ENCODE measurements around the gene FZD8. TPM values are rescaled to one million over a fixed set of nuclear protein-coding genes. Genes with fewer than 3 reads are reported as not detected.

Gene FZD8
- total RNA-seq, 2 experiments from 2014 or later: 0.15 to 0.19 TPM

DNA sequence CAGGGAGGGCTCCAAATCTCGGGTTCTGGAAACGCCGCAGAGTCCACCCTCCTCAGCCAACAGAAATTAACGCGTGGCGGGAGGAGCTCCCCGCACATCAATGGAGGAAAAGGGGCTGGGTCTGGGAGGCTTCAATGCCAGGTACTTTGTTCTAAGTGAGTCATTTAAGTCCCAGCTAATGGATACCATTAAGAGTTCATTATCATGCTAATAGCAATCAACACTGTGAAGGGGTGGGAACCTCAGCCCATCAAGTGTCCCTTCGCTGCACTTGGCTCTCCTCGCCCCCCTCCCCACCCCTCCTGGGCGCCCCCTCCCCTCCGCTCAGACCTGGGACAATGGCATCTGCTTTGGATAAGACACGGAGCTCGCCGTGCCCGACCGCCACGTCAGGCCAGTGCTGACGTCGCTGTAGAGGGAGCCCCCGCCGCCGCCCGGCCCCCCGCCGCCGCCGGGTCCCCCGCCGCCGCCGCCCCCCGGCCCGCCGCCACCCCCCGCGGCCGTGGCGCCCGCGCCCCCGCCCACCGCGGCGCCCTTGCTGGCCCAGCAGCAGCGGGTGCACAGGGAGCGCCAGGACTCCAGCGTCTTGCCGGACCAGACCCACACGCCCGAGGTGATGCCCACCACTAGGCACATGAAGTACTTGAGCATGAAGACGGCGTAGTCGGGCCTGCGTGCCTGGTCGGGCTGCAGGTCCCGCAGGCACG lies 2.9 kb downstream of the FZD8 start:
- intact Hi-C loops (cut with micrococcal nuclease): loop anchor here (10.0 kb wide), 1 partner anchor 1856 kb away; no protein-coding TSS in a partner anchor
- Mint-ChIP-seq H3K9me3 (no peaks in the 10 kb centered on the region), H3K27me3 (ENCODE audit: low read depth) (peaks cover 51% of the 10 kb centered on the region), H3K27ac (no peak overlapping the region), H3K4me3 (peak overlapping the region; percentile 38), H3K4me1 (ENCODE audit: low read depth) (peaks cover 21% of the 10 kb centered on the region), H3K36me3 (ENCODE audit: low read depth) (no peaks in the 10 kb centered on the region)
- CTCF ChIA-PET: interaction anchor here (0.5 to 1.5 kb wide), 5 partner anchors 142 to 644 kb away, joined by 3 to 5 read pairs (median 4); no protein-coding TSS in a partner anchor
- DNase-seq: no peak

DNA sequence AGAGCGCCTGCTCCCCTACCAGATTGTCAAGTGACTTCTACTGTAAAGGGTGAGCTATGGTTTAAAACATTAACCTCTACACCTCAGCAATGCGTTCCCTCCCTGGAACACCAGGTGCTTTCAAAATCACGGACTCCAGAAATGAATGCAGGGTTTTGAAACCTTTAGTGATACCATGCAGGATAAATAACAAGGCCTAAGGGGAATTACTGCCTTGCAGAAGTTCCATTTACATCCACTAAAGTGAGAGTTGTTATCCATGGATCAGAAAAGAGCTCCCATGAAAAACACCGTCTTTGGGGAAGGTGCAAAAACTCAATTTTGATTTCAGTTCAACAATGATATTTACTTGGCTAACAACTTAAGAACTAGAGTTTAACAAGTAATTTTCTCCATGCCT lies 4.0 kb downstream of the FZD8 start:
- Mint-ChIP-seq H3K27ac (no peak overlapping the region), H3K9me3 (no peaks in the 10 kb centered on the region), H3K4me3 (no peak overlapping the region), H3K4me1 (ENCODE audit: low read depth) (peaks cover 15% of the 10 kb centered on the region), H3K36me3 (ENCODE audit: low read depth) (no peaks in the 10 kb centered on the region), H3K27me3 (ENCODE audit: low read depth) (peaks cover 43% of the 10 kb centered on the region)
- CTCF ChIA-PET: interaction anchor here (0.6 to 1.8 kb wide), 6 partner anchors 8 to 1242 kb away, joined by 3 to 7 read pairs (median 4); no protein-coding TSS in a partner anchor
- no peak for DNase-seq
- intact Hi-C loops (cut with micrococcal nuclease): loop anchor here (10.0 kb wide), 1 partner anchor 1857 kb away; no protein-coding TSS in a partner anchor

- CTCF ChIA-PET: interaction anchor here (1.0 to 1.8 kb wide), 4 partner anchors 9 to 1243 kb away, joined by 3 to 7 read pairs (median 4); no protein-coding TSS in a partner anchor
Measured at GRCh38 chr10:35637462-35637861, 4.6 kb downstream of the FZD8 start.

GRCh38 chr10:35636956-35637355 lies 5.1 kb downstream of the FZD8 start:
- CTCF ChIA-PET: interaction anchor here (0.7 to 1.8 kb wide), 4 partner anchors 9 to 1244 kb away, joined by 3 to 7 read pairs (median 5); no protein-coding TSS in a partner anchor
- Mint-ChIP-seq H3K4me1 (ENCODE audit: low read depth) (peaks cover 9% of the 10 kb centered on the region), H3K27me3 (ENCODE audit: low read depth) (peaks cover 46% of the 10 kb centered on the region), H3K36me3 (ENCODE audit: low read depth) (no peaks in the 10 kb centered on the region), H3K27ac (no peak overlapping the region), H3K4me3 (no peak overlapping the region), H3K9me3 (no peaks in the 10 kb centered on the region)
- DNase-seq: no peak
- intact Hi-C loops (cut with micrococcal nuclease): loop anchor here (10.0 kb wide), 1 partner anchor 1858 kb away; no protein-coding TSS in a partner anchor

More at GRCh38 chr10:35637462-35637861, 4.6 kb downstream of the FZD8 start:
- Mint-ChIP-seq H3K27me3 (ENCODE audit: low read depth) (peaks cover 46% of the 10 kb centered on the region), H3K4me3 (no peak overlapping the region), H3K4me1 (ENCODE audit: low read depth) (peaks cover 11% of the 10 kb centered on the region), H3K9me3 (no peaks in the 10 kb centered on the region), H3K36me3 (ENCODE audit: low read depth) (no peaks in the 10 kb centered on the region), H3K27ac (no peak overlapping the region)
- intact Hi-C loops (cut with micrococcal nuclease): loop anchor here (10.0 kb wide), 1 partner anchor 1857 kb away; no protein-coding TSS in a partner anchor
- DNase-seq: no peak

- Mint-ChIP-seq H3K27me3 (ENCODE audit: low read depth) (peaks cover 45% of the 10 kb centered on the region), H3K9me3 (no peaks in the 10 kb centered on the region), H3K36me3 (ENCODE audit: low read depth) (no peaks in the 10 kb centered on the region), H3K27ac (no peak overlapping the region), H3K4me3 (no peak overlapping the region), H3K4me1 (ENCODE audit: low read depth) (peaks cover 7% of the 10 kb centered on the region)
- DNase-seq: peak; percentile 63
- intact Hi-C loops (cut with micrococcal nuclease): loop anchor here (1.0 to 10.0 kb wide), 6 partner anchors 147 to 1859 kb away; no protein-coding TSS in a partner anchor
- CTCF ChIA-PET: interaction anchor here (0.6 to 2.1 kb wide), 21 partner anchors 9 to 1860 kb away, joined by 3 to 13 read pairs (median 4); no protein-coding TSS in a partner anchor
Measured at GRCh38 chr10:35635576-35635975, 6.5 kb downstream of the FZD8 start.

DNA sequence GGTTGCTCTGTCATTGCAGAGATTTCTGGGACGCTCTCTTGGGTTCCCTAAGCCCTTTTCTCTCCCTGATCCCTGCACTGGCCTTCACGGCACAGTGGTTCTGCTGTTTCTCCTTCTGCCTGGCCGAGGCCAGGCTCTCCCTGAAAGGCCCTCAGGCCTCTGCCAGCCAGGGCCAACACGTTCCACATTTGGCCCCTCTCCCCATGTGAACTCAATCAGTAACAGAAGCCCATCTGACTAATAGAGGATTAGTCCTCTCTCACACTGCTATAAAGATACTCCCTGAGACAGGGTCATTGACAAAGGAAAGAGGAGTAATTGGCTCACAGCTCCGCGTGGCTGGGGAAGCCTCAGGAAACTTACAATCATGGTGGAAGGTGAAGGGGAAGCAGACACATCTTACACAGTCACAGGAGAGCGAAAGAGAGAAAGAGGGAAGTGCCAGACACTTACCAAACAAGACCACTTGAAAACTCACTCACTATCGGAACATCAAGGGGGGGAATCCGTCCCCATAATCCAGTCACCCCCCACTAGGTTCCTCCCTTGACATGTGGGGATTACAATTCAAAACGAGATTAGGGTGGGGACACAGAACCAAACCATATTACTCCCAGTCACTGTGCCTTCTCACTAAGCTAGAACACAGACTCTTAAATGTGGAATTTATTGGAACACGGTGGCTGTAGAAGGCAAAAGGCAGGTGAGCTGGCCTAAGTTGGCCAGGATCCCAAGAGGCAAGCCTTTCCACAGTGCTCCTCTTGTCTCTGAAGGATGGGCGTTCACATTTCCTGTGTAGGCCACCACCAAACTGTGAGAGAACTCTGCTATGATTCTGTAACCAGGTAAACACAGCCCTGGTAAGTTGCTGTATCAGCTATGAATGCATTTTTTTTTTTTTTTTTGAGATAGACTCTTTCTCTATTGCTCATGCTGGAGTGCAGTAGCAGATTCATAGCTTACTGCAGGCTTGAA lies 8.8 kb downstream of the FZD8 start:
- H3K36me3 Mint-ChIP-seq (ENCODE audit: low read depth): no peaks in the 10 kb centered on the region
- CTCF ChIA-PET: interaction anchor here (2.1 kb wide), 1 partner anchor 9 kb away, joined by 7 read pairs; no protein-coding TSS in a partner anchor
- H3K27me3 Mint-ChIP-seq (ENCODE audit: low read depth): peaks cover 33% of the 10 kb centered on the region
- H3K9me3 Mint-ChIP-seq: no peaks in the 10 kb centered on the region
- intact Hi-C loops (cut with micrococcal nuclease): loop anchor here (10.0 kb wide), 1 partner anchor 1862 kb away; no protein-coding TSS in a partner anchor
- H3K4me3 Mint-ChIP-seq: no peak overlapping the region
- DNase-seq: no peak
- H3K4me1 Mint-ChIP-seq (ENCODE audit: low read depth): peaks cover 2% of the 10 kb centered on the region
- no peak overlapping the region for H3K27ac Mint-ChIP-seq

DNA sequence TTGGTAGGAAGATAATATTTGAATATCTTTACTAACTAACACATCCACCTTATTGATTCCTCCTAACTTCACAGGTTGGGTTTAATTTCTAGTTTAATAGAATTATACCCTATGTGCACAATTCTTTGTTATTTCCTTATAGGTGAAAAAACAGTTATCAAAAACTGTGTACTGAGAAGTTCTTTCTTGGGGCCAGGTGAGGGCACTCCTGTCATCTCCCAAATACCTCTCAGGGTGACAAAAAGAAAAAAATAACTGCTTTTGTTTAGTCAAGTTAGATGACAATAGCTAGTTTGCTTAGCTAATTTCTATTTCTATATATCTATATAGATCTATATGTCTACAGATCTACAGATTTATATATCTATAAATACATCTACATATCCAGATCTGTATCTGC lies 10.1 kb downstream of the FZD8 start:
- intact Hi-C loops (cut with micrococcal nuclease): loop anchor here (10.0 kb wide), 1 partner anchor 1863 kb away; no protein-coding TSS in a partner anchor

DNA sequence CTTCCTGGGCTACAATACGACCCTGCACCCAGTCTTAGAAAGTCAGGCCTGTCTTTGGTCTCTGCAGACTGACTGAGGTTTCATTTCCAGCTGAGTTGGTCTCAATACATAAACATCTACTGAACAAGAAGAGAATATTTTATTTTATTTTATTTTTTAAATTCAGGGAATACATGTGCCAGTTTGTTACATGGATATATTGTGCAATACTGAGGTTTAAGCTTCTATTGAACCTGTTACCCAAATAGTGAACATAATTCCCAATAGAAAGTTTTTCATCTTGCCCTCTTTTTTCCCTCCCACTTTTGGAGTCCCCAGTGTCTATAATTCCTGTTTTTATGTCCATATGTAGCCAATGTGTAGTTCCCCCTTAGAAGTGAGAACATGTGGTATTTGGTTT lies 10.7 kb downstream of the FZD8 start:
- Mint-ChIP-seq H3K4me3 (no peak overlapping the region), H3K27me3 (ENCODE audit: low read depth) (peaks cover 17% of the 10 kb centered on the region), H3K4me1 (ENCODE audit: low read depth) (peaks cover 2% of the 10 kb centered on the region), H3K27ac (no peak overlapping the region), H3K9me3 (no peaks in the 10 kb centered on the region), H3K36me3 (ENCODE audit: low read depth) (no peaks in the 10 kb centered on the region)
- CTCF ChIA-PET: interaction anchor here (0.5 kb wide), 1 partner anchor 34 kb away, joined by 3 read pairs; no protein-coding TSS in a partner anchor
- intact Hi-C loops (cut with micrococcal nuclease): loop anchor here (1.0 to 10.0 kb wide), 2 partner anchors 637 to 1863 kb away; no protein-coding TSS in a partner anchor
- DNase-seq: no peak

More for the DNA sequence above, 10.1 kb downstream of the FZD8 start:
- CTCF ChIA-PET: no interaction called here
- Mint-ChIP-seq H3K27me3 (ENCODE audit: low read depth) (peaks cover 23% of the 10 kb centered on the region), H3K36me3 (ENCODE audit: low read depth) (no peaks in the 10 kb centered on the region), H3K4me1 (ENCODE audit: low read depth) (peaks cover 2% of the 10 kb centered on the region), H3K4me3 (no peak overlapping the region), H3K27ac (no peak overlapping the region), H3K9me3 (no peaks in the 10 kb centered on the region)
- no peak for DNase-seq

- intact Hi-C loops (cut with micrococcal nuclease): no loop called here
- Mint-ChIP-seq H3K36me3 (ENCODE audit: low read depth) (no peaks in the 10 kb centered on the region), H3K27me3 (ENCODE audit: low read depth) (peaks cover 14% of the 10 kb centered on the region), H3K27ac (no peak overlapping the region), H3K9me3 (no peaks in the 10 kb centered on the region), H3K4me1 (ENCODE audit: low read depth) (no peaks in the 10 kb centered on the region), H3K4me3 (no peak overlapping the region)
- CTCF ChIA-PET: interaction anchor here (1.2 kb wide), 1 partner anchor 8 kb away, joined by 3 read pairs; no protein-coding TSS in a partner anchor
- no peak for DNase-seq
Measured at GRCh38 chr10:35626971-35627507, 15.1 kb downstream of the FZD8 start.

DNA sequence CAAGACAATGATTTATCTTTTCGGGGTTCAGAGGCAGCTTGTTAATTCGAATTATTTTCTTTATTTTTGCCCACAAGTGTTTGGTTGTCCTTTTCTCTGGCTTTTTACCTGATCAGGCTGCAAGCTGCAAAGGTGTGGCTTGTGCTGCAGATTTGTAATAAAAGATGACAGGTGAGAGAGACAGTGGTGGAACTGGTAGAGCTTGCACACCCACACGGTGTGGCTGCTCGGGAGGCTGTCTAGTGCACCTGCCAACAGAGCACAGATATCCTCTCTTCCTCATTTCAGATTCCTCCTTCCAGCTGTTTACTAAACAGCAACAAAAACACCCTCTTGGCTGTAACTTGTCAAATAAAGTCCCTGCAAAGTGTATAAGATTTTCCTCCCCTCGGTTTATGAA lies 27.8 kb downstream of the FZD8 start:
- H3K9me3 Mint-ChIP-seq: peaks cover 5% of the 10 kb centered on the region
- peaks cover 25% of the 10 kb centered on the region for H3K27me3 Mint-ChIP-seq (ENCODE audit: low read depth)
- no peak for DNase-seq
- no peak overlapping the region for H3K27ac Mint-ChIP-seq
- CTCF ChIA-PET: interaction anchor here (0.7 kb wide), 1 partner anchor 56 kb away, joined by 3 read pairs; no protein-coding TSS in a partner anchor
- H3K36me3 Mint-ChIP-seq (ENCODE audit: low read depth): no peaks in the 10 kb centered on the region
- H3K4me1 Mint-ChIP-seq (ENCODE audit: low read depth): no peaks in the 10 kb centered on the region
- intact Hi-C loops (cut with micrococcal nuclease): no loop called here
- H3K4me3 Mint-ChIP-seq: no peak overlapping the region

- no peak for DNase-seq
- no peaks in the 10 kb centered on the region for H3K36me3 Mint-ChIP-seq (ENCODE audit: low read depth)
- intact Hi-C loops (cut with micrococcal nuclease): no loop called here
- H3K27me3 Mint-ChIP-seq (ENCODE audit: low read depth): peaks cover 28% of the 10 kb centered on the region
- peaks cover 4% of the 10 kb centered on the region for H3K9me3 Mint-ChIP-seq
- H3K4me1 Mint-ChIP-seq (ENCODE audit: low read depth): no peaks in the 10 kb centered on the region
- no peak overlapping the region for H3K27ac Mint-ChIP-seq
- no peak overlapping the region for H3K4me3 Mint-ChIP-seq
- CTCF ChIA-PET: interaction anchor here (1.3 kb wide), 1 partner anchor 22 kb away, joined by 5 read pairs; no protein-coding TSS in a partner anchor
Measured at GRCh38 chr10:35613597-35614226, 28.4 kb downstream of the FZD8 start.
